Liver (tissue), 9 donors: ENCODE data around the gene AATF. TPM values are rescaled to one million over a fixed set of nuclear protein-coding genes. Genes with fewer than 3 reads are reported as not detected.

Source experiments
- DNase-seq: peaks from one replicate; pipeline ENCODE4 v3.0.0-alpha.2; 2017; ENCODE audit warnings: low spot score
- H3K27ac ChIP-seq, 2 donors: one replicate each; pipeline ENCODE4 v1.7.0; 2013; ENCODE audit warnings: inconsistent platforms in 2 of 2, low read length in 2 of 2, control low read depth in 1 of 2, low read depth in 1 of 2, mild to moderate bottlenecking in 1 of 2
- H3K27me3 ChIP-seq, 4 donors: one replicate each; pipeline versions ENCODE4 v1.6.1 to v1.7.0; 2013; ENCODE audit warnings: low read length in 3 of 4, inconsistent platforms in 1 of 4, mild to moderate bottlenecking in 1 of 4, moderate library complexity in 1 of 4; ENCODE audit not compliant: control insufficient read depth in 4 of 4, insufficient read depth in 4 of 4
- H3K36me3 ChIP-seq, 4 donors: one replicate each; pipeline versions ENCODE4 v1.6.1 to v1.7.0; 2013; ENCODE audit warnings: low read length in 3 of 4, mild to moderate bottlenecking in 3 of 4, low read depth in 1 of 4, moderate library complexity in 1 of 4; ENCODE audit not compliant: control insufficient read depth in 4 of 4, insufficient read depth in 3 of 4
- H3K4me1 ChIP-seq, 4 donors: one replicate each; pipeline versions ENCODE4 v1.6.1 to v1.7.0; 2013; ENCODE audit warnings: low read length in 3 of 4, mild to moderate bottlenecking in 3 of 4, moderate library complexity in 1 of 4; ENCODE audit not compliant: control insufficient read depth in 4 of 4, insufficient read depth in 4 of 4
- H3K4me3 ChIP-seq, 3 donors: one replicate each; pipeline versions ENCODE4 v1.6.1 to v1.7.0; 2013; ENCODE audit warnings: low read length in 3 of 3, control low read depth in 1 of 3, low read depth in 1 of 3, mild to moderate bottlenecking in 1 of 3
- H3K9ac ChIP-seq, 2 donors: one replicate each; pipeline ENCODE4 v1.7.0; 2013; ENCODE audit warnings: low read length in 2 of 2, mild to moderate bottlenecking in 2 of 2, moderate library complexity in 2 of 2, control low read depth in 1 of 2, low read depth in 1 of 2
- H3K9me3 ChIP-seq, 4 donors: one replicate each; pipeline versions ENCODE4 v1.6.1 to v1.7.0; 2013; ENCODE audit warnings: low read length in 3 of 4; ENCODE audit not compliant: control insufficient read depth in 4 of 4
- ATF3 ChIP-seq: IDR thresholded peaks from 2 replicates; pipeline ENCODE4 v1.6.1; 2016; ENCODE audit warnings: antibody characterized with exemption
- CTCF ChIP-seq: fragments of 150-350 bp; IDR thresholded peaks from 2 replicates; pipeline ENCODE4 v1.5.1; 2017; ENCODE audit warnings: improper control_type of control experiment, low read depth, low read length; ENCODE audit not compliant: missing input control
- EGR1 ChIP-seq, 2 donors: IDR thresholded peaks; 2 replicates each; pipeline ENCODE4 v1.6.1; 2016 to 2018; ENCODE audit warnings: antibody characterized with exemption in 2 of 2, low read depth in 2 of 2
- FOXA1 ChIP-seq: IDR thresholded peaks from 2 replicates; pipeline ENCODE4 v1.6.1; 2016; ENCODE audit warnings: antibody characterized with exemption
- FOXA2 ChIP-seq: IDR thresholded peaks from 2 replicates; pipeline ENCODE4 v1.6.1; 2016; ENCODE audit warnings: antibody characterized with exemption
- GABPA ChIP-seq, 2 donors: IDR thresholded peaks in 1 of 2; conservative IDR thresholded peaks in 1 of 2; 2 replicates each; pipeline ENCODE4 v1.6.1; 2016; ENCODE audit warnings: antibody characterized with exemption in 2 of 2, mild to moderate bottlenecking in 1 of 2, moderate library complexity in 1 of 2
- HNF4A ChIP-seq, 2 donors: conservative IDR thresholded peaks; 2 replicates each; pipeline ENCODE4 v1.6.1; 2016; ENCODE audit warnings: antibody characterized with exemption in 2 of 2, mild to moderate bottlenecking in 2 of 2
- HNF4G ChIP-seq: IDR thresholded peaks from 2 replicates; pipeline ENCODE4 v1.6.1; 2016; ENCODE audit warnings: antibody characterized with exemption
- JUND ChIP-seq, 2 donors: IDR thresholded peaks; 2 replicates each; pipeline ENCODE4 v1.6.1; 2016; ENCODE audit warnings: antibody characterized with exemption in 2 of 2
- MAX ChIP-seq: IDR thresholded peaks from 2 replicates; pipeline ENCODE4 v1.6.1; 2016; ENCODE audit warnings: antibody characterized with exemption
- NR2F2 ChIP-seq: IDR thresholded peaks from 2 replicates; pipeline ENCODE4 v1.6.1; 2016; ENCODE audit warnings: antibody characterized with exemption
- REST ChIP-seq: IDR thresholded peaks from 2 replicates; pipeline ENCODE4 v1.6.1; 2016; ENCODE audit warnings: antibody characterized with exemption, mild to moderate bottlenecking
- RXRA ChIP-seq, 2 donors: IDR thresholded peaks; 2 replicates each; pipeline ENCODE4 v1.6.1; 2017 to 2018; ENCODE audit warnings: antibody characterized with exemption in 2 of 2, mild to moderate bottlenecking in 1 of 2
- SP1 ChIP-seq: IDR thresholded peaks from 2 replicates; pipeline ENCODE4 v1.6.1; 2018; ENCODE audit warnings: antibody characterized with exemption, mild to moderate bottlenecking
- YY1 ChIP-seq: IDR thresholded peaks from 2 replicates; pipeline ENCODE4 v1.6.1; 2016; ENCODE audit warnings: antibody characterized with exemption, mild to moderate bottlenecking
- ZBTB33 ChIP-seq: IDR thresholded peaks from 2 replicates; pipeline ENCODE4 v1.6.1; 2016; ENCODE audit warnings: antibody characterized with exemption
- WGBS: extraction: QIAGEN DNeasy Blood & Tissue Kit; methylation state at CpG from one replicate; pipeline ENCODE4 v1.1.7; 2013; 5-methylcytosine and 5-hydroxymethylcytosine counted together
- polyA plus RNA-seq, 2 donors: library from polyadenylated mRNA; stranded (reverse) in 1 of 2; unstranded in 1 of 2; fragments of 200-250 nt in 1 of 2; fragments of >200 nt in 1 of 2; fragmentation: Nextera tagmentation in 1 of 2; extraction: Ambion mirVana in 1 of 2; gene quantifications; one replicate each; pipeline versions ENCODE4 v1.2.1 to v1.2.3, GENCODE V29; 2013 to 2015
- total RNA-seq, 2 donors: library from RNA; depleted of rRNA; stranded (reverse); fragments of >200 nt; gene quantifications; one replicate each; pipeline ENCODE4 v1.2.3, GENCODE V29; 2014
- donor health status: healthy.
- donor health status: healthy.
- donor health status: healthy.
- donor health status: healthy.
- donor health status: healthy.

Gene AATF
- total and polyA plus RNA-seq, 4 donors, result 10.8 to 16.9 (median 13.4) TPM

GRCh38 chr17:36920032-36921005 is 28.4 kb upstream of the AATF start:
- Histone ChIP-seq H3K27ac (no peak overlapping the region), H3K36me3 (no peaks in the 10 kb centered on the region), H3K27me3 (peaks cover 0 to 3% (median 0%) of the 10 kb centered on the region in 4 donors), H3K9me3 (no peaks in the 10 kb centered on the region), H3K4me1 (no peaks in the 10 kb centered on the region), H3K9ac (no peak overlapping the region), H3K4me3 (no peak overlapping the region)
- 32% methylated on average over 18 of the region's 18 CpGs for WGBS
- no peak for DNase-seq
- TF ChIP-seq YY1 (no peak), NR2F2 (no peak), SP1 (no peak), FOXA1 (no peak), REST (no peak), FOXA2 (no peak), HNF4A (conservative IDR thresholded peaks at IDR 0.05) (no peak), ATF3 (no peak), MAX (no peak), JUND (IDR thresholded peaks at IDR 0.05) (no peak), GABPA (IDR thresholded peaks at IDR 0.05 in 1 of 2, conservative IDR thresholded peaks at IDR 0.05 in 1 of 2) (no peak)

- Histone ChIP-seq H3K27me3 (peaks cover 0 to 3% (median 0%) of the 10 kb centered on the region in 4 donors), H3K36me3 (no peaks in the 10 kb centered on the region), H3K9me3 (no peaks in the 10 kb centered on the region), H3K9ac (no peak overlapping the region), H3K4me1 (no peaks in the 10 kb centered on the region), H3K27ac (no peak overlapping the region), H3K4me3 (no peak overlapping the region)
- 71% methylated on average over 7 of the region's 7 CpGs for WGBS
- no peak for DNase-seq
- TF ChIP-seq MAX, result no peak
- TF ChIP-seq ATF3, result no peak
- no peak for TF ChIP-seq FOXA1
- TF ChIP-seq GABPA (IDR thresholded peaks at IDR 0.05 in 1 of 2, conservative IDR thresholded peaks at IDR 0.05 in 1 of 2), result no peak
- no peak for TF ChIP-seq SP1
- TF ChIP-seq FOXA2, result no peak
- no peak for TF ChIP-seq RXRA (IDR thresholded peaks at IDR 0.05)
- no peak for TF ChIP-seq EGR1 (IDR thresholded peaks at IDR 0.05; ENCODE audit: low read depth in 2 of 2)
- no peak for TF ChIP-seq HNF4G
- no peak for TF ChIP-seq CTCF
- no peak for TF ChIP-seq REST
- no peak for TF ChIP-seq ZBTB33
Observed at GRCh38 chr17:36921095-36921851, 27.5 kb upstream of the AATF start.
